PC-3 (cell line): ENCODE results near the gene MACIR. TPM values are rescaled to one million over a fixed set of nuclear protein-coding genes. Genes with fewer than 3 reads are reported as not detected.

Source experiments
- ATAC-seq: fragments of 200-7000 bp; cut with Tn5 transposase; 2 replicates; pipeline ENCODE4 v1.9.1; 2020; ENCODE audit warnings: mild to moderate bottlenecking, moderate library complexity
- BruUV-seq: library from RNA; stranded (reverse); fragments of 400-500 nt; replicated peaks from 2 replicates; lab custom pipeline; 2021; lab: Mats Ljungman, UMichigan
- CTCF ChIA-PET: fragments of 300-600 bp; sonication (Branson Sonifier 250); formaldehyde crosslinking; loops from one replicate; lab custom pipeline; 2022; ENCODE audit warnings: antibody characterized with exemption; lab: Charles Lee
- POLR2A ChIA-PET: fragments of 300-600 bp; sonication (Branson Sonifier 250); formaldehyde crosslinking; loops from one replicate; lab custom pipeline; 2022; ENCODE audit warnings: antibody characterized with exemption; ENCODE audit not compliant: unreplicated experiment; lab: Charles Lee
- DNase-seq: peaks from one replicate; pipeline ENCODE4 v3.0.0-alpha.2; 2015
- H2AFZ ChIP-seq: fragments of 300-600 bp; sonication (generic); 2 replicates; pipeline ENCODE4 v1.6.0; 2016; ENCODE audit warnings: antibody characterized with exemption, low read length
- H3F3A ChIP-seq: fragments of 300-600 bp; sonication (generic); one replicate; pipeline ENCODE4 v1.6.0; 2017; ENCODE audit warnings: antibody characterized with exemption, low read length, control low read depth, mild to moderate bottlenecking; ENCODE audit not compliant: unreplicated experiment
- H3K27ac ChIP-seq: fragments of 300-600 bp; sonication (generic); 2 replicates; pipeline ENCODE4 v1.5.1; 2016; ENCODE audit warnings: mild to moderate bottlenecking, low read length
- H3K27me3 ChIP-seq: fragments of 300-600 bp; sonication (generic); 2 replicates; pipeline ENCODE4 v1.6.1; 2016; ENCODE audit warnings: low read length, mixed read lengths
- H3K36me3 ChIP-seq: fragments of 300-600 bp; sonication (generic); 2 replicates; pipeline ENCODE4 v1.6.1; 2016; ENCODE audit warnings: low read depth, mixed run types, low read length, mixed read lengths
- H3K4me1 ChIP-seq: fragments of 300-600 bp; sonication (generic); 2 replicates; pipeline ENCODE4 v1.5.1; 2016; ENCODE audit warnings: low read length; ENCODE audit not compliant: insufficient read depth
- H3K4me2 ChIP-seq: fragments of 300-600 bp; sonication (generic); 2 replicates; pipeline ENCODE4 v1.6.0; 2016; ENCODE audit warnings: low read length
- H3K4me3 ChIP-seq: fragments of 300-600 bp; sonication (generic); 2 replicates; pipeline ENCODE4 v1.5.1; 2016; ENCODE audit warnings: mild to moderate bottlenecking, low read length, mixed read lengths
- H3K79me2 ChIP-seq: fragments of 300-600 bp; sonication (generic); 2 replicates; pipeline ENCODE4 v1.6.1; 2017; ENCODE audit warnings: low read length, mixed read lengths
- H3K9ac ChIP-seq: fragments of 300-600 bp; sonication (generic); 2 replicates; pipeline ENCODE4 v1.6.0; 2016; ENCODE audit warnings: mild to moderate bottlenecking, low read length
- H3K9me2 ChIP-seq: fragments of 300-600 bp; sonication (generic); replicated peaks from 2 replicates; pipeline ENCODE4 v1.6.1; 2016; ENCODE audit warnings: mixed run types, low read length, mixed read lengths
- H3K9me3 ChIP-seq: fragments of 300-600 bp; sonication (generic); 2 replicates; pipeline ENCODE4 v1.6.1; 2016; ENCODE audit warnings: low read length, mixed read lengths
- H4K20me1 ChIP-seq: fragments of 300-600 bp; sonication (generic); 2 replicates; pipeline ENCODE4 v1.6.1; 2016; ENCODE audit warnings: low read length, mixed read lengths
- CTCF ChIP-seq: fragments of 300-600 bp; sonication (generic); conservative IDR thresholded peaks from 2 replicates; pipeline ENCODE4 v1.5.1; 2017; ENCODE audit warnings: antibody characterized with exemption, low read depth, mild to moderate bottlenecking, low read length
- EZH2 ChIP-seq: fragments of 300-600 bp; sonication (generic); IDR thresholded peaks from one replicate; pipeline ENCODE4 v1.6.1; 2017; ENCODE audit warnings: antibody characterized with exemption, mild to moderate bottlenecking, low read length; ENCODE audit not compliant: unreplicated experiment
- EZH2phosphoT487 ChIP-seq: fragments of 300-600 bp; sonication (generic); IDR thresholded peaks from 2 replicates; pipeline ENCODE4 v1.6.1; 2018; ENCODE audit warnings: mild to moderate bottlenecking, antibody characterized with exemption, low read length, borderline replicate concordance
- intact Hi-C: fragments of 100-400 bp; cut with micrococcal nuclease; formaldehyde crosslinking; loops from 2 replicates; pipeline ENCODE4 v1.9.0; 2023
- total RNA-seq: library from RNA; depleted of rRNA; stranded (reverse); fragments of >200 nt; gene quantifications from 2 replicates; pipeline ENCODE4 v1.2.3, GENCODE V29; 2014

MACIR gene
- total RNA-seq, 1 experiment from 2014 or later: 22.2 TPM

DNA sequence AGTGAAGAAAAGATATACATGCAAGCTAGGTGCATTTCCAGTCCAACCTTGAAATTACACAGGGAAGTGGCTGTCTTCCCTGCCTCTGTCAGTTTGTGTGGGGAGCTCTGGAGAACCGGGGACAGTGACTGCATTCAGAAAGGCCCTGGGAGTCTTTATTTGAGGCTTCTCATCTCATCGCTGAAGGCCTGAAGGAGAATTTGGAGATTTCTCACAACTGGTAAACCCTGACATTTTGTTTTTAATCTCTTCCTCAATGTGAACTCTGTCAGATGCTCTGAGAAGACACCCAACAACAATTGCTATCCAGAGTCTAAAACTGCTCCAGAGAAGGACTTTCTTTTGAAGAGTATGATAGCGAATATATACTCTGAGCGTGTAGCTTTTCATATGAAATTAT, 33.0 kb downstream of the MACIR start:
- no TSS peak for BruUV-seq
- DNase-seq (no peak), ATAC-seq (no peak)
- no peaks in the 10 kb centered on the region for H3K27me3 ChIP-seq
- intact Hi-C loops: no loop called here
- no peaks in the 10 kb centered on the region for H3K9me3 ChIP-seq
- H3K4me1 ChIP-seq: no peaks in the 10 kb centered on the region
- no peak overlapping the region for H3K4me2 ChIP-seq
- no peak overlapping the region for H3K27ac ChIP-seq
- H3K79me2 ChIP-seq: no peaks in the 10 kb centered on the region
- POLR2A ChIA-PET: no interaction called here
- H2AFZ ChIP-seq: no peak overlapping the region
- H3K4me3 ChIP-seq: no peak overlapping the region
- no peaks in the 10 kb centered on the region for H3K9me2 ChIP-seq
- TF ChIP-seq CTCF: no peak
- TF ChIP-seq EZH2phosphoT487: no peak
- CTCF ChIA-PET: no interaction called here
- no peaks in the 10 kb centered on the region for H3F3A ChIP-seq
- no peaks in the 10 kb centered on the region for H3K36me3 ChIP-seq
- no peaks in the 10 kb centered on the region for H4K20me1 ChIP-seq
- no peak overlapping the region for H3K9ac ChIP-seq

DNA sequence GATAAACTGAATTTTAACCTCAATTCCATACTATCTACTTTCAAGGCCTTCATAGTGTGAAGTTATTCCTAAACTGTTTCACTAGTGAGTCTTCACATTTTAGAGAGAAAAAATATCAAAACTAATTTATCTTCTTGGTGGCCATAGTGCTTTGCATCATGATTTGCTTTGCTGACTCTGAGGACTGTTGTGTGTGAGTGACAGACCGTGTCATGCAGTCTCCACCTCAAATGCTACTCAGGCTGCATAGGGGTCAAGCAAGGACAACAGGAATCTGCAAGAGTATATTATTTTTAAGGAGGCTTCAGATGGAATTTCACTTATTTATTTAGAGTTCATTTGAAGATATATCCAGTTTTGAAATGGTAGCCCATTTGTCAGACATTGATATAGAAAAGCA, 34.5 kb downstream of the MACIR start:
- Histone ChIP-seq H2AFZ (no peak overlapping the region), H3F3A (no peaks in the 10 kb centered on the region), H3K4me3 (no peak overlapping the region), H3K9me3 (no peaks in the 10 kb centered on the region), H3K27me3 (no peaks in the 10 kb centered on the region), H3K4me2 (no peak overlapping the region), H3K27ac (no peak overlapping the region), H3K36me3 (no peaks in the 10 kb centered on the region), H3K4me1 (no peaks in the 10 kb centered on the region), H4K20me1 (no peaks in the 10 kb centered on the region), H3K9me2 (no peaks in the 10 kb centered on the region), H3K79me2 (no peaks in the 10 kb centered on the region), H3K9ac (no peak overlapping the region)
- ChIA-PET POLR2A (no interaction called here), CTCF (no interaction called here)
- ATAC-seq (no peak), DNase-seq (no peak)
- TF ChIP-seq EZH2 (no peak), EZH2phosphoT487 (no peak), CTCF (no peak)
- BruUV-seq: no TSS peak
- intact Hi-C loops: no loop called here

DNA sequence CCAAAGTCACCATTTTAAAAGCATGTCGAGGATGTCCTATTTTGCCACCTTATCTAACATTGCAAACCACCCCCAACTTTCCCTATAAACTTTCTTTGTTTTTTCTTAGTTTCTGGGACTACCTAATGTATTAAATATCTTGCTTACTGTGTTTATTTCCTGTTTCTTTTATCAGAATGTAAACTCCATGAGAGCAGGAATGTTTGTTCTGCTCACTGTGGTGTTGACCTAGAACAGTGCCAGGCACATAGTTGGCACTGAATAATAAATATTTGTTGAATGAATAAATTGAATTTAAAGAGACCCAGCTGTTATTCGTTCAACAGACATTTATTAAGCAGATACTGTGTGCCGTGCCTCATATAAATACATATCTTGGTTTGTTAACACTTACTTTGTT, 35.2 kb downstream of the MACIR start:
- Histone ChIP-seq H3K36me3 (no peaks in the 10 kb centered on the region), H3K9me3 (no peaks in the 10 kb centered on the region), H3K27ac (no peak overlapping the region), H3F3A (no peaks in the 10 kb centered on the region), H3K9ac (no peak overlapping the region), H3K4me3 (no peak overlapping the region), H4K20me1 (no peaks in the 10 kb centered on the region), H3K4me1 (no peaks in the 10 kb centered on the region), H3K9me2 (no peaks in the 10 kb centered on the region), H2AFZ (no peak overlapping the region), H3K79me2 (no peaks in the 10 kb centered on the region), H3K4me2 (no peak overlapping the region), H3K27me3 (no peaks in the 10 kb centered on the region)
- intact Hi-C loops: no loop called here
- ChIA-PET POLR2A (no interaction called here), CTCF (no interaction called here)
- DNase-seq (no peak), ATAC-seq (no peak)
- no TSS peak for BruUV-seq
- TF ChIP-seq CTCF: no peak
- no peak for TF ChIP-seq EZH2phosphoT487
- no peak for TF ChIP-seq EZH2
